Neural progenitor cell (in vitro differentiated cells): ENCODE results near the gene CELF4.

Source experiments
- EZH2 ChIP-seq: fragments of 200-600 bp; sonication (generic); IDR thresholded peaks from 2 replicates; pipeline ENCODE4 v1.6.1; 2017; ENCODE audit warnings: antibody characterized with exemption, mild to moderate bottlenecking, moderate library complexity
- EZH2phosphoT487 ChIP-seq: fragments of 200-600 bp; sonication (generic); IDR thresholded peaks from 2 replicates; pipeline ENCODE4 v1.6.1; 2017; ENCODE audit warnings: antibody characterized with exemption
- TF ChIP-seq, protein P1 (sequence below): fragments of 200-600 bp; sonication (generic); IDR thresholded peaks from 2 replicates; pipeline ENCODE4 v1.5.1; 2017; ENCODE audit warnings: antibody characterized with exemption, mild to moderate bottlenecking

DNA sequence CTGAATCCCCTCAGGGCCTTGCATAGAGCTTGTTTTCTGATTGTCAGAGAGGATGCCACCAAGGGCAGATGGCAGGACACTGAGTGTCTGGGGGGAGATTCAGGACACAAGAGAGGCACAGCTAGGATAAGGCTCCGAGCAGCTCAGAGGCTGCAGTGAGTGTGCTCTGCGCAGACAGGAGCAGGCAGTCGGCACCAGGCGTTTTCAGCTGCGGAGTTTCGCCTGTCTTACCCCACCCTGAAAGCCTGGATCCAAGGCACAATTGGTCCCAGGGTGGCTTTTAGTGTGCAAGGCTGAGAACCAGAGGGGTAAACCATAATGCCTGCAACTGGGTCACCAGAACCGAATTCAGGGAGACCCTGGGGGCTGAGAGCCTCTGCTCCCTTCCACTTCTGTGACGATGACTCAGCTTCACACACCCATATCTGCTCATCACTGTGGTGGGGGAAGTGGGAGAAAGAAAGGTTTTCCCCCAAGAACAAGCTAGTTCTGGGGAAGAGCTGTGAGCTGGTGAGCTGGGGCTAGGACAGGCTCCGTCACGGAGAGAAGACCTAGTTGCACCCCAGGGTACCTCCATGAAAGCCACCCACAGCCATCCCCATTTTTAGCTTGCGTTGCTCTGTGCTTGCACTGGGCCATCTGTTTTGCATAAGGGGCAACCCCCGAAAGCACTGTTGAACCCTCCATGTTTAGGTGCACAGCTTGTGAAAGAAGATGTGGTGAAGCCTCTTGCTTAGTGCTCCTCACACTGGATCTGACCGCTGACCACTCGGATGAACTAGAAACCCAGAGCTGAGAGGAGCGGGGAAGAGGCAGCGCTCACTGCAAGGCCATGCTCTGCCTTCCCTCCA lies 173.7 kb downstream of the CELF4 start:
- TF ChIP-seq, protein P1, sequence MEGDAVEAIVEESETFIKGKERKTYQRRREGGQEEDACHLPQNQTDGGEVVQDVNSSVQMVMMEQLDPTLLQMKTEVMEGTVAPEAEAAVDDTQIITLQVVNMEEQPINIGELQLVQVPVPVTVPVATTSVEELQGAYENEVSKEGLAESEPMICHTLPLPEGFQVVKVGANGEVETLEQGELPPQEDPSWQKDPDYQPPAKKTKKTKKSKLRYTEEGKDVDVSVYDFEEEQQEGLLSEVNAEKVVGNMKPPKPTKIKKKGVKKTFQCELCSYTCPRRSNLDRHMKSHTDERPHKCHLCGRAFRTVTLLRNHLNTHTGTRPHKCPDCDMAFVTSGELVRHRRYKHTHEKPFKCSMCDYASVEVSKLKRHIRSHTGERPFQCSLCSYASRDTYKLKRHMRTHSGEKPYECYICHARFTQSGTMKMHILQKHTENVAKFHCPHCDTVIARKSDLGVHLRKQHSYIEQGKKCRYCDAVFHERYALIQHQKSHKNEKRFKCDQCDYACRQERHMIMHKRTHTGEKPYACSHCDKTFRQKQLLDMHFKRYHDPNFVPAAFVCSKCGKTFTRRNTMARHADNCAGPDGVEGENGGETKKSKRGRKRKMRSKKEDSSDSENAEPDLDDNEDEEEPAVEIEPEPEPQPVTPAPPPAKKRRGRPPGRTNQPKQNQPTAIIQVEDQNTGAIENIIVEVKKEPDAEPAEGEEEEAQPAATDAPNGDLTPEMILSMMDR = no peak
- no peak for TF ChIP-seq EZH2
- no peak for TF ChIP-seq EZH2phosphoT487
